HG03108 (cell line): ENCODE results near the gene KRTAP5-11.
"Not testable (repeated sequence)": the region's sequence is repeated elsewhere in the genome, so short reads cannot be mapped to it uniquely, and the experiment has no call there.

ENCODE experiments used
- ATAC-seq: cut with Tn5 transposase; IDR thresholded peaks from one replicate; pipeline ENCODE4 v1.9.1; 2021; ENCODE audit warnings: moderate library complexity; ENCODE audit not compliant: unreplicated experiment

KRTAP5-11 gene

DNA sequence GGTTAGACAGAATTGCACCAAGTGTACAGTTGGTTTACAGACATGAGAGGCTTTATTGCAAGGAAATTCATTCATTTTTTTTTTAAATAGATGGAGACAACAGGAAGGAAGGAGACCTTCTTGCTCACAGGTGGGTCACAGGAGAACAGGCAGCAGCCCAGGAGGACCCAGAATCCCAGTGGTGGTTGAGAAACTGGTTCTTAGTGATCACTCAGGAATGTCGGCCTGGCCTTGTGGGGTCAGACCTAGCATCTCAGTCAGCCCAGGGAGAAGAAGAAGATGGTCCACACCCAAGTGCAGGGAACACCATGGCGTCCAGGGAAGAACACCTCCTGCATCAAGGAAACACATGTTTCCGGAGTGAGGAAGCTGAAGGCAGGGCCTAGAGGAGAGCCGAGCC, 849 bp downstream of the KRTAP5-11 start:
- ATAC-seq: no peak

DNA sequence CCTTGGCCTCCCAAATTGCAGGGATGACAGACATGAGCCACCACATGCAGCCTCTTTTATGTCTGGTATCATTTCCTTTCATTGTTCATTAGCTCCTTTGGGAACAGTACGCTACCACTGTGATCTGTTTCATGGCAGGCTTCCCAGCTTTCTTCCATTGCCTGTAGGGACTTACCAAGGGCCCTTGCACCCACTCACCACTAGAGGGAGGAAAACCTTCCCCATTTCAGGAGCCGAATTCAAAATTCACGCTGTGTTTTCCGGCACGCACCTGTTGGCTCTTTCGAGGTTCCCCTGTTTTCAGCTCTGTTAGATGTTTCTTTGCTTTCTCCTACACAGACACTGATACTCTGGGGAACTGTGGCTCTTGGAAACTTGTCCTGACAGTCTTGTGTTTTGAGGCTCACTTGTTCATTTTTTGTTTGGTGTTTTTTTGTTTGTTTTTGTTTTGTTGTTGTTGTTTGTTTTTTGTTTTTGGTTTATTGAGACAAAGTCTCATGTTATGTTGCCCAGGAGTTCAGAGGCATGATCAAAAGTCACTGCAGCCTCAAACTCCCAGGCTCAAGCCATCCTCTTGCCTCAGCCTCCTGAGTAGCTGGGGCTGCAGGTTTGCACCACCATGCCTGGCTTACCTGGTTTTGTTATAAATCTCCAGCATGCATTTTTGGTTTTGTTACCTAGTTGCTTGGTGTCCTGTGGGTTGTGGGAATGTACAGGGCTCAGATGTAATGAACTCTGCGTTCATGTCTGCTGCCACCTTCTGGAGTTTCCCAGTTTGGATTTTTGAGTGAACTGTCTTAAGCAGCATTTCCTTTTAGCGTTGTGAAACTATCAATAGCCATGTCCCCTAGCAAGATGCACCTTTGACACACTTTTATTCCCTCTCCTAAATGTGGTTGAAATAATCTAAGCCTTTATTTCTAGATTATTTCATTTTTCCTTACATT, 2.3 kb downstream of the KRTAP5-11 start:
- no peak for ATAC-seq

DNA sequence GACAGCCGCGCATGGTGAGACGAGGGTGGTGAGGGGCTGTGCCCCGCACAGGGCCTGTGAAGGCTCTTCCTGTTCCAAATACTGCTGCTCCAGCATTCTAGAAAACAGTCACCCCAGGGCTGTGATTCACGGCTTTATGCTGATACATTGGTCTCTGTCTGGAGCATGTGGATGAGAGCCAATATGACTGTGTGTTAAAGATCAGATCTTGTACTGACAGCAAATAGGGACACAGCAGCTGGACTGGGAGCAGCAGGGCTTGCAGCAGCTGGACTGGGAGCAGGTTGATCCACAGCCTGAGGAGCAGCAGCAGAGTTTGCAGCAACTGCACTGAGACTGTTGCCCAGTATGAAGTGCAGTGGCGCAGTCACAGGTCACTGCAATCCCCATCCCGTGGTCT, 3.2 kb downstream of the KRTAP5-11 start:
- not testable (repeated sequence) for ATAC-seq

DNA sequence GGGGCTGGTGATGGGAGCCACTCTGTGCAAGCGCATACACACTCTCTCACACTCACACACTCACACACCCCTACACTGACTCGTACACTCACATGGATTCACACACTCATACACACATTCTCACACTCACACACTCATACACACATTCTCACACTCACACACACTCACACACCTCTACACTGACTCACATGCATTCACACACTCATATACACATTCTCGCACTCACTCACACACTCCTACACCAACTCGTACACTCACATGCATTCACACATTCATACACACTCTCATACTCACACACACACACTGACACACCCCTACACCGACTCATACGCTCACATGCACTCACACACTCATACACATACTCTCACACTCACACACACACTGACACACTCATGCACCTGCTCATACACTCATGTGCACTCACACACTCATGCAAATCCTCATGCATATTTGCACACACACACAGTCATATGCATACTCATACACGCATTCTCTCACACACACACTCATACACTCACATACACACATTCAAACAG, 5.1 kb downstream of the KRTAP5-11 start:
- ATAC-seq: no peak

DNA sequence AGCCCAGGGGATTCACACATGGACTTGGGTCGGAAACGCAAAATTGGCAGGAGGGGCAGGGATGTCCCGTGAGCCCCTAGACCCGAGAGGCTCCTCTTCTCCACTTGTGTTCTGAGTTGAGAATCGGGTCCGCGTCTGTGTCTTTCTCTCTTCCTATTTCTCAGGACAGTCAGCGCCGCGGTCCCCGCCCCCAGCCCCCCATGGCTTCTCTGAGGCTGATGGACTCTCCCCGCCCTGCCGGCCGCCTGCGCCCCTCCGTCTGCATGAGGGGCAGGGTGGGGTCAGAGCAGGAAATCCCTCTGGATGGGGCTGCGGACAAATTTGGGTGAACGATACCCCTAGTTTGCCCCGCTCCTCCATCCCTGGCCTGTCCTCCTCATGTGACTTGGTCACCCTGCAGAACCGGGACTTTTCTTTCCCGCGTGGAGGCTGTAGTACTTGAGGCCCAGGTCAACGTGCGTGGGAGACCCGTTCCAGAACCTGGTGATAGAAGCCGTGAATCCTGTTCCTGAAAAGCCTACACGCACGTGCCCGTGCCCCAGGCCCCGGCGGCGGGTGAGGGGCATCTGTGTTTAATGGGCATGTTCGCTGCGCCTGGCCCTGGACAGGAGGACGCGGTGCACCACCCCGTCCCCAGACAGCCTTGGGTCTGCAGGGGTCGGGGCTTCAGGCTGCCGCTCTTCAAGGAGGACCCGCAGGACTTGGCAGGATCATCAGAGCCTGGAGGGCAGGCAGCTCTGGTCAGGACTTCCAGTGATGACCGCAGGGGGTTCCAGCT, 5.8 kb downstream of the KRTAP5-11 start:
- ATAC-seq: not testable (repeated sequence)

DNA sequence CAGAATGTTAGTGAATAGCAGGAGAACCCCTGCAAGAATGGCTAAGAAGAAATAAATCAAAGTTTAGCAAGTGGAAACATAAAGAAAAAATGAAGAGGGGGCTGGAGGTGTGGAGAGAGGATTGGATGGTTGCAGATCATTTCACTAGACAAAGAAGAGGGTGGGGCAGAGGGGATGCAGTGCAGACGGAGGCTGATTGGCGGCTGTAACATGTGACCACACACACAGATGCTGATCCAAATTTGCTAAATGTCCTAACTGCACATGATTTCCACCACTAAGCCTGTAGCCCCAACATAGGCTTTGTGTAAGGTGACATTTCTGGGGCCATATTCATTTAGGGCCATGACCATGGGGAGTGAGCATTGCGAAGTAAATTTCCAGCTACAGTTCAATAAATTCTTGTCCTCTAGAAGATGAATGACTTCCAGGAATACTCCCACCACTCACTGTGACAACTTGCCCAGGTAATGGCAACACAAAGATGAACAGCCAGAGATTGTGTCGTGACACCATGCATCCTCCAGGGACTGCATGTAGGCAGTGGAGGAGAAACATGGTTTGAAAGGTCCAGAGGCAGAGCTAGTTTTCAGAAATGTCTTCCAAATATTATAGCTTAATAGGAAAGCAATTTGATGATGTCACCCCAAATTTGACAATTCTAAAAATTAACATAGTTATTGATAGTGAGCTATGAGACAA, 6.8 kb downstream of the KRTAP5-11 start:
- no peak for ATAC-seq

DNA sequence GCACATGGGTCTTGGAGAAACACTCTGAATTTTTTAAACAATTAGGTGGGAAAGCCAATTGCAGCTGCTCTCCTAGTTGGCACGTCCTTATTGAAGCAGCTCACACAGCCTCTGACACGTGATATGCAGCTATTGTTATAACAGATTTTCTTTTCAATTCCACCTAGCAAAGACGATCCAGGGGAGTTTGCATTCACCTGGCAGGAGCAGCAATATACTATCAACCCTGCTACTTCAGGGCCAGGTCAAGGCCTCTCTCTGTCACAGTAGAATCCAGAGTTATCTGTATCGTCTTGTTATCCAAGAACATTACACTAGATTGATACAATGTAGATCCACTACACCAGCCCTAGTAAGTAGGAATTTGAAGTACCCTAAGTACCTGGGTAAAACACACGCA, 8.3 kb downstream of the KRTAP5-11 start:
- no peak for ATAC-seq

DNA sequence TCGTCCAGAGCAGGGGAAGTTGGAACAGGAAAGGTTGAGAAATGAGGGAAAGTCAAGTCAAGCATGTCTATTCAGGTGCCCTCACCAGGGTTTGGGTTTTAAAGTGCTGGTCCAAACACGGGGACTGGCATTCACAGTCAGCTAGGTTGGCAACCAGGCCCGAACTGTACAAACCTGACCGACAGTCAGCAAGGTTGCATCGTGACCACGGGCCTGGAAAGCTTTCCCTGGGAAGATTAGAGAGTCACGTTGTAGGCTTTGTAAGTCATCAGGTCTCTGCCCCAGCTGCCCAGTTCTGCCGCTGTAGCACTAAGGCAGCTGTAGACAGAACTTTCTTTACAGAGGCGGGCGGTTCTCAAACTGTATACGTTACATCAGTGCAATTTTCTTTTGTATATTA, 9.9 kb downstream of the KRTAP5-11 start:
- ATAC-seq: no peak

DNA sequence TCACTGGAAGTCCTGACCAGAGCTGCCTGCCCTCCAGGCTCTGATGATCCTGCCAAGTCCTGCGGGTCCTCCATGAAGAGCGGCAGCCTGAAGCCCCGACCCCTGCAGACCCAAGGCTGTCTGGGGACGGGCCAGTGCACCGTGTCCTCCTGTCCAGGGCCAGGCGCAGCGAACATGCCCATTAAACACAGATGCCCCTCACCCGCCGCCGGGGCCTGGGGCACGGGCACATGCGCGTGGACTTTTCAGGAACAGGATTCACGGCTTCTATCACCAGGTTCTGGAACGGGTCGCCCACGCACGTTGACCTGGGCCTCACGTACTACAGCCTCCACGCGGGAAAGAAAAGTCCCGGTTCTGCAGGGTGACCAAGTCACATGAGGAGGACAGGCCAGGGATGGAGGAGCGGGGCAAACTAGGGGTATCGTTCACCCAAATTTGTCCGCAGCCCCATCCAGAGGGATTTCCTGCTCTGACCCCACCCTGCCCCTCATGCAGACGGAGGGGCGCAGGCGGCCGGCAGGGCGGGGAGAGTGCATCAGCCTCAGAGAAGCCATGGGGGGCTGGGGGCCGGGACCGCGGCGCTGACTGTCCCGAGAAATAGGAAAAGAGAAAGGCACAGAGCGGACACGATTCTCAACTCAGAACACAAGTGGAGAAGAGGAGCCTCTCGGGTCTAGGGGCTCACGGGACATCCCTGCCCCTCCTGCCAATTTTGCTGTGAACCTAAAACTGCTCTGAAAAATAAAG, 11.4 kb downstream of the KRTAP5-11 start:
- ATAC-seq: not testable (repeated sequence)

DNA sequence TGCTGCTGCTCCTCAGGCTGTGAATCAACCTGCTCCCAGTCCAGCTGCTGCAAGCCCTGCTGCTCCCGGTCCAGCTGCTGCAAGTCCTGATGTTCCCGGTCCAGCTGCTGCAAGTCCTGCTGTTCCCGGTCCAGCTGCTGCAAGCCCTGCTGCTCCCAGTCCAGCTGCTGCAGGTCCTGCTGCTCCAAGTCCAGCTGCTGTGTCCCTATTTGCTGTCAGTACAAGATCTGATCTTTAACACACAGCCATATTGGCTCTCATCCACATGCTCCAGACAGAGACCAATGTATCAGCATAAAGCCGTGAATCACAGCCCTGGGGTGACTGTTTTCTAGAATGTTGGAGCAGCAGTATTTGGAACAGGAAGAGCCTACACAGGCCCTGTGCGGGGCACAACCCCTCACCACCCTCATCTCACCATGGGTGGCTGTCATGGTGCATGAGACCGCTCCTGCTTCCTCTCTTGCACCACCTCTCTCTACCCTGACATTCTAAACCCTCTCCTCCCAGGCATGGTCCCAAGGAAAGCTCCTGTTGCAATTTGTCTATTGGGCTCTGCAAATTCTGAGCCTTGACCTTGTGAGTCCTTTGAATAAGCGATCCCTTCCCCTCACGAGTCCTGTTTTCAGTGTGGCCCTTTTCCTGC, 13.8 kb downstream of the KRTAP5-11 start:
- no peak for ATAC-seq

DNA sequence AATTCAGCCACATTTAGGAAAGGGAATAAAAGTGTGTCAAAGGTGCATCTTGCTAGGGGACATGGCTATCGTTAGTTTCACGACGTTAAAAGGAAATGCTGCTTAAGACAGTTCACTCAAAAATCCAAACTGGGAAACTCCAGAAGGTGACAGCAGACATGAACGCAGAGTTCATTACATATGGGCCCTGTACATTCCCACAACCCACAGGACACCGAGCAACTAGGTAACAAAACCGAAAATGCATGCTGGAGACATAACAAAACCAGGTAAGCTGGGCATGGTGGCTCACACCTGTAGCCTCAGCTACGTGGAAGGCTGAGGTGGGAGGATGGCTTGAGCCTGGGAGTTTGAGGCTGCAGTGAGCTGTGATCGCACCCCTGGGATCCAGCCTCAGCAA, 15.0 kb downstream of the KRTAP5-11 start:
- ATAC-seq: not testable (repeated sequence)

DNA sequence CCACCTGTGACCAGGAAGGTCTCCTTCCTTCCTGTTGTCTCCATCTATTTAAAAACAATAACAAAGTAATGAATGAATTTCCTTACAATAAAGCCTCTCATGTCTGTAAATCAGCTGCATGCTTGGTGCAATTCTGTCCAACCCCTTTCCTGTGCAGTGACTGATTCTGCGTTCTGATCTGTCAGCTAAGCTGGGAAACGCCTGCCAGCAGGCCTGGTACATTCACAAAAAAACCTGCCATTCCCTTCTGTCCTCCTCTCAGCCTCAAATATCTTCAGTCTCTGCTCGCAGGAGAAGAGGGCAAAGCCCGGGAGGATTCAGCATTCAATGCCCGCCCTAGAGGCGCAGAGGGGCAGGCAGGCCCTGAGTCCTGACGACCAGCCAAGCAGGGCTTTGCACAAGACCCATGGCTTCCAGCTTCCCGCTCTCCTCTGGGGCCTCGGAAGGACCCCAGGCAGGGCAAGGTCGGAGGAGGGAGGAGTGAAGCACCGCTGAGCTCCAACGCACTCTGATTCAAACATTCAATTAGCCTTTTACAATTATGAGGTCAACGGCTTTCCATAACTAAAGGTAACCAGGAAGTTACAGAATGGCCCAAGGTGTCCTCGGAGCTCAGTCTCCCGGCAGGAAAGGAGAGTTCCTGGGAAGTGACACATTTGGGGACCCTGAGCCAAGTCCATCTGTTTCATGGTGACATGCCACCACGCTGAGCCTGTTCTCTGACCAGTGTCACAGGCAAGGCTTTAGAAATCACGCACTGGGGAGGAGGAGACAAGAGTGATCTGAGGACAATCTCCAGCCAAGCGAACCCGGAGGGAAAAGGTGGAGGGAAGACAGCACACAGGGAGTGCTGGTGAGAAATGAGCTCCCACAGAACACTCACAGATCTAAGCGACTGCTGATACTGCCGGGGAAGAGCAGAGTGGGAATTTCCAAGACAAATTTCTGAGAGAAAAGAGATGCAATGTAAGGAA, 15.8 kb downstream of the KRTAP5-11 start:
- not testable (repeated sequence) for ATAC-seq

DNA sequence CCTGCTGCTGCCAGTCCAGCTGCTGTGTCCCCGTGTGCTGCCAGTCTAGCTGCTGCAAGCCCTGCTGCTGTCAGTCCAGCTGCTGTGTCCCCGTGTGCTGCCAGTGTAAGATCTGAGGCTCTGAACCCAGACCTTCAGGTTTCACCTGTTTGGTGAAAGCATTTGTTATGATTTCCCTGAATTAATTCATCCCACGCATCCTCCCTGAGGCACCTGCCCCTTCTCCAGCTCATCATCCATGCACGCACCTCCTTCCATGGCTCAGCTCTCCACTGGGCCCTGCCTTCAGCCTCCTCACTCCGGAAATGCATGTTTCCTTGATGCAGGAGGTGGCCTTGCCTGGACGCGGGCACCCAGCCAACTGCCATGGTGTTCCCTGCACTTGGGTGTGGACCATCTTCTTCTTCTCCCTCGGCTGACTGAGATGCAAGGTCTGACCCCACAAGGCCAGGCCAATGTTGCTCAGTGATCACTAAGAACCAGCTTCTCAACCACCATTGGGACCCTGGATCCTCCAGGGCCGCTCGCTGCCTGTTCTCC, 16.5 kb downstream of the KRTAP5-11 start:
- ATAC-seq: no peak

DNA sequence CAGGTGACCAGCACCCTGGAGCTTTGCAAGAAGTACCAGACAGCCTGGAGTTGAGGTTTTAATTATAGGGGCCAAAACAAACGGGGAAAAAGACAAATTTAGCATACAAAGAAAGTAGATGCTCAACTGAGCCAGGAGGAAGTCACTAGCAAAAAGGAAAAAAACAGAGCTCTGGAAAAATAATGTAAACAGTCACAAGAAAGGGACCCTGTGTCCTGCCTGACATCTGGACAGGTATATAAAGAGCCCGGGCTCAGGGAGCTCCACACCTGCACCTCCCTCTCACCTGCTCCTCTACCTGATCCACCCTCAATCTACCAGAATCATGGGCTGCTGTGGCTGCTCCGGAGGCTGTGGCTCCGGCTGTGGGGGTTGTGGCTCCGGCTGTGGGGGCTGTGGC, 17.4 kb downstream of the KRTAP5-11 start, which contains the start of gene KRTAP5-10:
TSS of gene KRTAP5-10 (plus strand) at position 301 of the 400 bp plus-strand sequence. CDS start at position 326, 25 bp downstream.
- ATAC-seq: no peak

DNA sequence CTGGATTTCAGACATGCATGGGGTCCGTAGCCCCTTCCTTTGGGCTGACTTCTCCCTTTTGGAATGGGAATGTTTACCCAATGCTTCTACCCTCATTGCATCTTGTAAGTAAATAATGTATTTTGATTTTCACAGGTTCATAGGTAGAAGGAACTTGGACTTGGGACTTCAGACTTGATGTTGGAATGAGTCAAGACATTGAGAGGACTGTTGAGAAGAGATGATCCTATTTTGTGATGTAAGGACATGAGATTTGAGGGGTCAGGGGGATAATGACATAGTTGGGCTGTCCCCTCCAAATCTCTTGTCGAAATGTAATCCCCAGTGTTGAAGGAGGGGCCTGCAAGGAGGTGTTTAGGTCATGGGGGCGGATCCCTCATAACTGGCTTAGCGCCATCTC, 18.2 kb downstream of the KRTAP5-11 start:
- no peak for ATAC-seq

DNA sequence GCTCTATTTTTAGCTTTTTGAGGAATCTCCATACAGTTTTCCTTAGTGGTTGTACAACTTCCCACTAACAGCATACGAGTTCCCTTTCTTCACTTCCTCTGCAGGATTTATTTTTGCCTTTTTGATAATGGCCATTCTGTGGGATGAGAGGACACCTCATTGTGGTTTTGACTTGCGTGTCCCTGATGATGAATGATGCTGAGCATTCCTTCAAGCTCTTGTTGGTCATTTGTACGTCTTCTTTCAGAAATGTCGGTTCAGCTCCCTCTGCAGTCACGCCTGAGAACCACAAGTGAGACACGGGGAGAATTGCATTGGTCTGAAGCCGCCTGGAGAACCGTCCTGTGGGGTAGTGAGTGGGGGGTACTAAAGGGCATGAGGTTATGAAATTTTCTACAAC, 19.3 kb downstream of the KRTAP5-11 start:
- ATAC-seq: no peak

DNA sequence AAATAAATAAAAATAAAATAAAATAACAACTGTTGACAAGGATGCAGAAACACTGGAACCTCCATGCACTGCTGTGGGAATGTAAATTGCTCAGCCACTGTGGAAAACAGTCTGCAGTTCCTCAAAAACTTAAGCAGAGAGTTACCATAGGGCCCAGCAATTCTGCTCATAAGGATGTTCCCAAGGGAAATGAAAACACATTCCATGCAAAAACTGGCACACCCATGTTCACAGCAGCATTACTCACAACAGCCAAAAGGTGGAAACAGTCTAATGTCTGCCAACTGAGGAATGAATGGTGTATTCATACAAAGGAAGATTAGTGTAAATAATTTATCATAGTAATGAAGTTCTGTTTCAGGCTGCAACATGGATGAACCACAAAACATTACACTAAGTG, 20.6 kb downstream of the KRTAP5-11 start:
- ATAC-seq: no peak

DNA sequence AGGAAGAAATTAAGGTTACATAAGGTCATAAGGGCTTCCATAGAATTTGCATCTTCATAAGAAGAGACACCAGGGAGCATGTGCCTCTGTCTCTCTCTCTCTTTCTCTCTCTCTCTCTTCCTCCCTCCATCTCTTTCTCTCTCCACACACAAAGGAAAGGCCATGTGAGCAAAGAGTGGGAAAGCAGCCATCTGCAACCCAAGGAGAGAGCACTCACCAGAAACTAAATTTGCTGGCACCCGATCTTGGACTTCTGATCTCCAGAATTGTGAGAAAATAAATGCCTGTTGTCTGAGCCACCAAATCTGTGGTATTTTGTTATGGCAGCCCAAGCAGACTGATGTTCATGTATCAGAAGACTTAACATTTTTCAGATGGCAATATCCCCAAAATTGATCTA, 23.7 kb downstream of the KRTAP5-11 start:
- ATAC-seq: no peak
